Activated T-helper 17 cell treated with anti-CD3 and anti-CD28 coated beads, Interleukin-2, amount 50 U/mL, for 72 hours (primary cell): ENCODE measurements around the gene SORBS2. TPM values are rescaled to one million over a fixed set of nuclear protein-coding genes. Genes with fewer than 3 reads are reported as not detected.

ENCODE experiments used
- ATAC-seq: fragments of 150-1000 bp; cut with Tn5 transposase; replicated peaks from 2 replicates; pipeline ENCODE4 v1.10.0; 2021; ENCODE audit warnings: mild to moderate bottlenecking, moderate library complexity
- H3K27ac Mint-ChIP-seq: one replicate; pipeline ENCODE4 v1.8.0; 2022; ENCODE audit warnings: mixed read lengths
- H3K27me3 Mint-ChIP-seq: one replicate; pipeline ENCODE4 v1.8.0; 2022; ENCODE audit warnings: mixed read lengths
- H3K36me3 Mint-ChIP-seq: one replicate; pipeline ENCODE4 v1.8.0; 2022; ENCODE audit warnings: low read depth, mild to moderate bottlenecking, mixed read lengths
- H3K4me1 Mint-ChIP-seq: one replicate; pipeline ENCODE4 v1.8.0; 2022; ENCODE audit warnings: mixed read lengths
- H3K4me3 Mint-ChIP-seq: one replicate; pipeline ENCODE4 v1.8.0; 2022; ENCODE audit warnings: mild to moderate bottlenecking, mixed read lengths
- H3K9me3 Mint-ChIP-seq: one replicate; pipeline ENCODE4 v1.8.0; 2022; ENCODE audit warnings: mixed read lengths
- total RNA-seq, 2 donors: library from RNA; stranded (reverse); gene quantifications; one replicate each; pipeline ENCODE4 v1.2.3, GENCODE V29; 2022

Gene SORBS2
- total RNA-seq, 2 donors from 2014 or later = not detected

DNA sequence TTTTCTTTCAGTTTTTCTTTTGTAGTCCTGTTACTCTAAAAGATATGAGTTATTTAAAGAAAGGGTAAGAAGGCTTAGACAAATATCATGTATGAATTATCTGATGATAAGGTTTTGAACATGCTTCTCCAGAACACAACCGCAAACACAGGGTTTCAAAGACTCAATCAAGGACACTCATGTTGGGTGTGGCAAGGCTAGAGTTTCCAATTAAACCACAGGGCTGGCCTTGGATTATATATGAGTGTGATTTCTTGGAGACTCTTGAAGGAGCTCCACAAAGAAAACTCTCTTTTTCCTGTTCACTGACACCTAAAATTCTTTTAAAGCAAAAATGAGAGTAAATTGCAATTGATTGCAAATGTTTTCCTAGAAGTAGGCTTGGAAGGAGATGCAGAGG, 166.6 kb downstream of the SORBS2 start:
- Mint-ChIP-seq H3K9me3 (no peaks in the 10 kb centered on the region), H3K27ac (no peak overlapping the region), H3K27me3 (peaks cover 30% of the 10 kb centered on the region), H3K4me1 (no peaks in the 10 kb centered on the region), H3K36me3 (no peaks in the 10 kb centered on the region), H3K4me3 (no peak overlapping the region)
- ATAC-seq = no peak

DNA sequence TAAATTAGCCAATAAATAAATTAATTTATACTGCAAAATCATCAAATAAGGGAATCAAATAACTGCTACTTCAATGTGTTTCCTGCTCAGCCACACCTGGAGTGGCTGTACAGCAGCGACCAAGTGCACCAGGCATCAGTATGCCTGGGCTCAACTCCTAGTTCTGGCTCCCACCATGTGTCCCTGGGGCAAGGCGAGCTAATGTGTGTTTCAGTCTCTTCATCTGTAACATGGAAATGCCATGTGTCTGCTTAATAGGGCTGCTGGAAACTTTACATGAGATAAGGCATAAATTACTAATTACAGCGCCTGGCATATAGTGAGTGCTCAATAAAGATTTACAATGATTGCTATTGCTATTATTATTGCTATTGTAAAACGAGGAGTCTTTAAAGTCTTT, 167.6 kb downstream of the SORBS2 start:
- peaks cover 29% of the 10 kb centered on the region for H3K27me3 Mint-ChIP-seq
- no peaks in the 10 kb centered on the region for H3K36me3 Mint-ChIP-seq
- H3K27ac Mint-ChIP-seq = no peak overlapping the region
- no peaks in the 10 kb centered on the region for H3K4me1 Mint-ChIP-seq
- no peak overlapping the region for H3K4me3 Mint-ChIP-seq
- ATAC-seq = no peak
- H3K9me3 Mint-ChIP-seq = no peaks in the 10 kb centered on the region

- Mint-ChIP-seq H3K4me3 (no peak overlapping the region), H3K4me1 (no peaks in the 10 kb centered on the region), H3K27me3 (peaks cover 34% of the 10 kb centered on the region), H3K9me3 (no peaks in the 10 kb centered on the region), H3K27ac (no peak overlapping the region), H3K36me3 (no peaks in the 10 kb centered on the region)
- ATAC-seq = no peak
These were observed 169.1 kb downstream of the SORBS2 start for GRCh38 chr4:185642907-185643306.

DNA sequence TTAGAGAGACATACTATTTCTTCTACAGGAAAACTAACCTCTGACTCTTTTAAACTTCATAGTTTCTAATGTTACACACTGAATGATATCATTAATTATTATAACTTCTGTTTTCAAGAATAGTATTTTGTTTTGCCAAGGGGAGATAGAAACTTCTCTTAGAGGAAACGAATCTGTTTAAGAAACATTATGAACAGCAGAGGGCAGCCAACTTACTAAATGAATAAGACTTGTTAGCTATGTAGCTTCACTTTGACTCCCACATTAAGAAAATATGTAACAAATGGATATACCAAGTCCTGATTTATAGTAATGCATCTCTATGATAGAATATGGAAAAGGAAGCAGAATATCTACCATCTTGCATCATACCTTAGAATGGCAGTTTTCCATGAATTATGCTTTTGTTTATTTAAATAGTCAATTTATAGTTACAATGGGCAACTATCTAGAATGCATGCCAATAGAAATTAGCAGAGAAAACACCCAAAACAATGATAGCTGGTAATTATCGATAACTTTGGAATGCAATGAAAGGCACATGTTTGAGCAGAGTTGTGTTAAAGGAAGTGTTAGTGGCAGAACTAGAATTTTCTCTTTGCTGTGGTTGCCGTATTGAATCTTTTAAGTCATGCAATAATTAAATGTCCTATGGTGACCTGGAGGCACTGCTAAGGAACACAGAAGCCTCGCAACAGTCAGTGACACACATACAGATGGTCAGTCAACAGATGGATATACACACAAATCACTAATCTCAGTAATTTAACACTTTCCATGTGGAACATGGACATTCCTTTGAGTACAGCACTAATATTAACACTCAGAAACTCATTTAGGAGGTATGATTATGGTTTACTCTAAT, 171.0 kb downstream of the SORBS2 start:
- Mint-ChIP-seq H3K9me3 (no peaks in the 10 kb centered on the region), H3K4me1 (no peaks in the 10 kb centered on the region), H3K27me3 (peaks cover 39% of the 10 kb centered on the region), H3K36me3 (no peaks in the 10 kb centered on the region), H3K27ac (no peak overlapping the region), H3K4me3 (no peak overlapping the region)
- no peak for ATAC-seq

GRCh38 chr4:185638548-185639301, 173.3 kb downstream of the SORBS2 start:
- Mint-ChIP-seq H3K36me3 (no peaks in the 10 kb centered on the region), H3K27ac (no peak overlapping the region), H3K27me3 (peaks cover 41% of the 10 kb centered on the region), H3K9me3 (no peaks in the 10 kb centered on the region), H3K4me1 (no peaks in the 10 kb centered on the region), H3K4me3 (no peak overlapping the region)
- no peak for ATAC-seq

GRCh38 chr4:185638093-185638492, 173.9 kb downstream of the SORBS2 start:
- no peak overlapping the region for H3K4me3 Mint-ChIP-seq
- H3K4me1 Mint-ChIP-seq = no peaks in the 10 kb centered on the region
- no peaks in the 10 kb centered on the region for H3K36me3 Mint-ChIP-seq
- no peaks in the 10 kb centered on the region for H3K9me3 Mint-ChIP-seq
- H3K27me3 Mint-ChIP-seq = peaks cover 37% of the 10 kb centered on the region
- no peak overlapping the region for H3K27ac Mint-ChIP-seq
- no peak for ATAC-seq

DNA sequence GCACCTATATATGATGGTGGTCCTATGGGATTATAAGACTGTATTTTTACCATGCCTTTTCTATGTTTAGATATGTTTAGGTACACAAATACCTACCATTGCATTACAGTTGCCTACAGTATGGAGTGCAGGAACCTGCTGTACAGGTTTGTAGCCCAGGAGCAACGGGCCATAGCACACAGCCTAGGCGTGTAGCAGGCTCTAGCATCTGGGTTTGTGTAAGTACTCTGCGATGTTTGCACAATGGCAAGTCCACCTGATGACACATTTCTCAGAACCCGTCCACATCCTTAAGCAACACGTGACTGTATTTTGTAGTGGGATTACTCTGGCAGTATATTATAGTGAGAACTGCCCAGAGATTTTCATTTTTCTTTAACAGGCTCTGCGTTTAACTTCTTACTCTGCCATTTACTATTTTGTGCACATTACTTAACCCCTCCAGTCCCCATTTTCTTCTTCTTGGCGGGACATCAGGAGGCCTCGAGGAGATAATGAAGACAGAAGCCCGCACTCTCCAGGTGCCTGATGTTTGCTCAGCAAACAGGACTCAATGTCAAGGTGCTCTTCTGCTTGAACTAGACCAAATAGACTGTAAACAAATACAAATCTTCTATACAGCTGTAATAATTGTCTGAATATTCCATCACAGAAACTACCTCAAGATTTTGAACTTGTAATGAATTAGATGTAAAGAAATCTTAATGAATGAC, 174.7 kb downstream of the SORBS2 start:
- Mint-ChIP-seq H3K36me3 (no peaks in the 10 kb centered on the region), H3K9me3 (no peaks in the 10 kb centered on the region), H3K27me3 (peaks cover 32% of the 10 kb centered on the region), H3K27ac (no peak overlapping the region), H3K4me1 (no peaks in the 10 kb centered on the region), H3K4me3 (no peak overlapping the region)
- ATAC-seq = no peak

GRCh38 chr4:185634066-185634652, 177.8 kb downstream of the SORBS2 start:
- Mint-ChIP-seq H3K27me3 (peaks cover 27% of the 10 kb centered on the region), H3K9me3 (no peaks in the 10 kb centered on the region), H3K27ac (no peak overlapping the region), H3K36me3 (no peaks in the 10 kb centered on the region), H3K4me1 (no peaks in the 10 kb centered on the region), H3K4me3 (no peak overlapping the region)
- ATAC-seq = no peak

- no peak for ATAC-seq
- Mint-ChIP-seq H3K4me1 (no peaks in the 10 kb centered on the region), H3K9me3 (no peaks in the 10 kb centered on the region), H3K27ac (no peak overlapping the region), H3K4me3 (no peak overlapping the region), H3K36me3 (no peaks in the 10 kb centered on the region), H3K27me3 (peaks cover 13% of the 10 kb centered on the region)
These were observed 185.2 kb downstream of the SORBS2 start for GRCh38 chr4:185626798-185627197.

DNA sequence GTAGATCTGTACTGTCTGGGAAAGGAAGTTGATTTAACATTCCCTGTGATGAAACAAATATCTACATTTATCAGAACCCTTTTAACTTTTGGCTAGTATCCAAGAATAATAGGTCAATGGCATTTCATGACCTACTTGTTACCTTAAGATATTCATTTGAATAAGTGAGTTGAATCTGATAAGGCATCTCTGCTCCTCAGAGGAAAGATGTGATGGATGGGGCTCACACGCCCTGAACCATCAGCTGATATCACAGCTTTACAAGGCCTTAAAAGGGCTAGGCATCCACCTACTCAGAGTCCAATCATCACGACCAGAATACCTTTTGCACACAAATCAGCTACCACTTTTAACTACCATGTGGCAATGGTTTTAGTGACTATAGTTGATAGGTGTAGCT, 186.5 kb downstream of the SORBS2 start:
- Mint-ChIP-seq H3K4me3 (no peak overlapping the region), H3K27me3 (peaks cover 14% of the 10 kb centered on the region), H3K27ac (no peak overlapping the region), H3K36me3 (no peaks in the 10 kb centered on the region), H3K9me3 (no peaks in the 10 kb centered on the region), H3K4me1 (no peaks in the 10 kb centered on the region)
- ATAC-seq = no peak

GRCh38 chr4:185624259-185624589, 187.8 kb downstream of the SORBS2 start:
- H3K9me3 Mint-ChIP-seq = no peaks in the 10 kb centered on the region
- no peak overlapping the region for H3K4me3 Mint-ChIP-seq
- ATAC-seq = no peak
- H3K36me3 Mint-ChIP-seq = no peaks in the 10 kb centered on the region
- H3K27me3 Mint-ChIP-seq = peaks cover 19% of the 10 kb centered on the region
- H3K27ac Mint-ChIP-seq = no peak overlapping the region
- no peaks in the 10 kb centered on the region for H3K4me1 Mint-ChIP-seq

GRCh38 chr4:185623444-185624258, 188.3 kb downstream of the SORBS2 start:
- ATAC-seq = no peak
- Mint-ChIP-seq H3K4me1 (no peaks in the 10 kb centered on the region), H3K9me3 (no peaks in the 10 kb centered on the region), H3K27ac (no peak overlapping the region), H3K27me3 (peaks cover 24% of the 10 kb centered on the region), H3K4me3 (no peak overlapping the region), H3K36me3 (no peaks in the 10 kb centered on the region)

DNA sequence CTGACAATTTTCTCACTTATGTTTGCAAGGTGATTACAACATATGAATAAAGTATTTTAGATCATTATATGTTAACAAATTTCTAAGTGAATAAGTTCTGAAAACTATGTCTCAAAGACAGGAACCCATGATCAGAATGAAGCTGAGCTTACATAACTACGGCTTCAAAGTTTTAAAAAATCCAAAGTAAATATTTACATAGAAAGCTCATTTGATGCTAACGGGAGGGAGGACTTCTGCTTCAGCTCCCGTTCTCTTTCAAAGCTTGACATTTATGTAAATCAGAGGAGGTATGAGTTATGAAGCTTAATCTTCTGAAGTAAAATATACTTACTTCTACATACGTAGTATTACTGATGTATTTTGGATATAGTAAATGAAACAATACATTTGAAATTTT, 203.8 kb downstream of the SORBS2 start:
- Mint-ChIP-seq H3K9me3 (no peaks in the 10 kb centered on the region), H3K4me3 (no peak overlapping the region), H3K27me3 (peaks cover 8% of the 10 kb centered on the region), H3K36me3 (no peaks in the 10 kb centered on the region), H3K4me1 (no peaks in the 10 kb centered on the region), H3K27ac (no peak overlapping the region)
- ATAC-seq = no peak

GRCh38 chr4:185602397-185602796, 209.6 kb downstream of the SORBS2 start:
- no peaks in the 10 kb centered on the region for H3K9me3 Mint-ChIP-seq
- H3K27me3 Mint-ChIP-seq = peaks cover 22% of the 10 kb centered on the region
- no peaks in the 10 kb centered on the region for H3K36me3 Mint-ChIP-seq
- H3K4me1 Mint-ChIP-seq = no peaks in the 10 kb centered on the region
- no peak overlapping the region for H3K4me3 Mint-ChIP-seq
- H3K27ac Mint-ChIP-seq = no peak overlapping the region
- ATAC-seq = no peak
